Stromal cell of bone marrow (primary cell): ENCODE results near the gene LRIG3.
"Not testable (repeated sequence)": the region's sequence is repeated elsewhere in the genome, so short reads cannot be mapped to it uniquely, and the experiment has no call there.

Source experiments
- DNase-seq: peaks from one replicate; pipeline ENCODE4 v3.0.0-alpha.2; 2012; ENCODE audit warnings: low read depth

The LRIG3 gene

DNA sequence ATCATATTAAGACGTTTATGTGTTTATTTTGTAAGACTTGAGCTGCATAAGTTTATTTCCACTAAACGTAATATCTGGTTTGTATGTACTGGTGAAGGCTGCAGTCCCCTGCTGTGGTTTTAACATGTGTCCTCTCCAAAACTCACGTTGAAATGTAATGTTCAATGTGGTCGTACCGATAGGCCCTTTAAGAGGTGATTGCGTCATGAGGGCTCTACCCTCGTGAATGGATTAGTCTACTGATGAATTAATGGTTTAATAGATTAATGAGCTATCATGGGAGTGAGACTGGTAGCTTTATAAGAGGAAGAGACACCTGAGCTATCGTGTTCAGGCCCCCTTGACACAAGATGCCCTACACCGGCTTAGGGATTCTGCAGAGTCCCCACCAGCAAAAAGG is 14.9 kb downstream of the LRIG3 start:
- DNase-seq: no peak

DNA sequence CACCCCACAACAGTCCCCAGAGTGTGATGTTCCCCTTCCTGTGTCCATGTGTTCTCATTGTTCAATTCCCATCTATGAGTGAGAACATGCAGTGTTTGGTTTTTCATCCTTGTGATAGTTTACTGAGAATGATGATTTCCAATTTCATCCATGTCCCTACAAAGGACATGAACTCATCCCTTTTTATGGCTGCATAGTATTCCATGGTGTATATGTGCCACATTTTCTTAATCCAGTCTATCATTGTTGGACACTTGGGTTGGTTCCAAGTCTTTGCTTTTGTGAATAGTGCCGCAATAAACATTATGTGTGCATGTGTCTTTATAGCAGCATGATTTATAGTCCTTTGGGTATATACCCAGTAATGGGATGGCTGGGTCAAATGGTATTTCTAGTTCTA is 17.6 kb downstream of the LRIG3 start:
- not testable (repeated sequence) for DNase-seq

DNA sequence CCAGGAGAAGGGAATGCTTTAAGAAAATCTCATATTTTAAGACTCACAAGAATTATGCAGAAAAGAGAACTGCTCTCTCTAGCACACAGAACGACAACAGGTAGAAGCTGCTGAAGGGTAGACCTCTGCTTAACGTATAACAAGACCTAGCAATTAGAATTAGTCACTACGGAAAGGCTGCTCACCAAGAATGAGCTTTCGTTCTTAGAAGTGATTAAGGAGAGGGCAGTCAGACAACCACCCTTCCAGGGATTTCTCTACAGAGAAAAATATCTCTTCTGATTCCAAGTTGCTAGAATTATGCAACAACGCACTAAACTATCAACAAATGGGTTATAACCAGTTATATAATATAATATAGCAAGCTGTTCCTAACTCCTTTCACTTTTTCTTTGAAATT is 18.6 kb downstream of the LRIG3 start:
- DNase-seq: no peak

DNA sequence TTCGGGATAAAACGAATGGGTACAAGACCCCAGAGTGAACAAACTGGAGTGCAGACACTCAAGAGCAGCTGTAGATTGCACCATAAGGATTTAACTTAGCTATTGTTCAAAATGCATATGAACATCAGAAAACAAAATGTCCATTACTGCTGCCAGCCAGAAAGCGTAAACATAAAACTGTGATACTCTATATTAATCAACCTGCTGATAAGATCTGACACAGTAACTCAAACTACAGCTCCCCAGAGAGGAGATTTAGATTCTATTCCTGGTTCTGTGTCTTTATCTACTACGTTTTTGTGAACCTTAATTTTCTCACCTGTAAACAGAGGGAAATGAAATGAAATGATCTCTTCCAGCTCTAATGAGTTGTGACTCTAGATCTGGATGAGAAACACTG is 22.3 kb downstream of the LRIG3 start:
- DNase-seq: no peak

DNA sequence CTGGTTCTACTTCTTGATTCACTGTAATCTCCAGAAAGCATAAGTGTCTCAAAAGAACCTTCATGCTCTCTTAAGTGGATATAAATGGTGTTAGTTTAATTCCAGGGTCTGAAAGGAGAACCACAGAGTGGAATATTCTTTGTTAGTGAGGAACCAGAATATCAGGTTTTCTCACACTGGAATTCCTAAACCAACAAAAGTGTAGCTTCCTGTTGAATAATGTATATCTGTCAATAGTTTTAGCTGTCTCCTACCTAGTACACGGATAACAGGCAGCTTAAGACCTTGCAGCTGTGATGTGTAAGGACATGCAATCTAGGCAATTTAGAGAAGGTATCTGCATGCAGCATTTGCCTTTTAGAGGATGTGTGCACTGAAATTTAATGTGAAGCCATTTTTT is 24.0 kb downstream of the LRIG3 start:
- no peak for DNase-seq

DNA sequence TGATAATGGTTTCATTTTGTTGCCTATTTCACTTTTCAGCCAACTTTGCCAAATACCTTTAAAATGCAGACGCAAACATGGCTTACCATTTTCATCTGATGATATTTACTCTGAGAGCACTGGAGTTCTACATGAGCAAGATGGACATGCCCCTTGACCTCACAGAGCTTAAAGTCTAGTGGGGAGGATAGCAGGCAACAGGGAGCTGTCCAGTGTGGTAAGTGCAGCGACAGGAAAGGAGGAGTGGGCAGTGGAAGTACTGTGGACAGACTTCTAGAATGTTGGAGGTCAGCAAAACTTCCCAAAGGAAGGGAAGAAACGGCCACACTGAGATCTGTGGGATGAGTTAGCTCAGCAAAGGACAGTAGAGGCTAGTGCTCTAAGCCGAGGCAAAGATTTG is 25.3 kb downstream of the LRIG3 start:
- DNase-seq: no peak

DNA sequence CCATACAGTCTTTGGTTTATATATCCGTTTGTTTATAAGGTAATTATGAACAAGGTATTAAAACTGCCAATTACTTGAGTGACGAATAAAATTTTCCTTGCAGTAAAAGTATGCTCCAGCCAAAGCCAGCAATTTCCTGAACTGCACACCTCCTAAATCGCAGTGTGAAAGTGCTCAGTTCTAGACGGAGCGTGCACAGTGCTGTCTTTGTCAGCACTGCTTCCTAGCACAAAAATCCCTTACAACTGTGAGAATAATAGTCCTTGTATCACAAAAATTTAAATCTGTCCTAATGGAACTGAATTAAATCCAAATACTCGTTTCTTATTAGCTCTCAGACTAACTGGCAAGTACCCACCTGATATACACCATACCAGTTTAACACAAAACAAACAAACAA is 26.3 kb downstream of the LRIG3 start:
- DNase-seq: no peak

DNA sequence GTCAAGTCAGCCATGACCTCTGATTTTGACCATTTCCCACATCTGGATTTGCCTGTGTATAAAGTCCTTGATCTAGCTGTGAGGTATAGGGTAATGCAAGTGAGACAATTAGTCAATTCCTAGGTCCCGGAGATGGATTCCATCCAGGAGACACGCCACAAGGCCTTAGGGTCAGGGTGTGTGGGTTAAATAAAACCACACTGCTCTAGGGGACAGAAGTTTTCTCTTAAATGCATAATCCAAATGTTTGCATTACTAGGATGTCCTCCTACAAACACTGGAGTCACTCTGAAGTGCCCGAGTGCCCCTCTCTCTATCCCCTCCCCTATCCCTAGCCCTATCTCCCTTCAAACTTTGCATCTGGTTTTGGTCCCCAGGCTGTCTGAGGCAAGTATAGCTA is 26.8 kb downstream of the LRIG3 start:
- DNase-seq: no peak

DNA sequence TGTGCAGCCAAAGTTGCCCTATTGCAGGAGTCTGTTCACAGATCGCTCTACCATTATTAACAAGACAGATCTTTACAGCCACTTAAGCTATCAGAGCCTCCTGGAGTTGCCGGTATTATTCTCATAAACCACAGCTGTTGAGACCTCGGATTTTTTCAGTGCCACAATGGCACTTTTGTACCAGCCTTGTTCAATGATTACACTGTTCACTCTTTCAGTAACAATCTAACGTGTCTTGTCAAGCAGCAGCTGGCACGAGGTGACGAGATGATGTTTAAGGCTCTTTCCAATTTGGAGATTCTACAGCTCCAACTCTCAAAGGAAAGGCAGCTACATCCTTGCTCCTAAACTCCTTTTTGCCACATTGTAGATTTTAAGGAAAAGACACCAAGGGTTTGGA is 30.7 kb downstream of the LRIG3 start:
- no peak for DNase-seq

DNA sequence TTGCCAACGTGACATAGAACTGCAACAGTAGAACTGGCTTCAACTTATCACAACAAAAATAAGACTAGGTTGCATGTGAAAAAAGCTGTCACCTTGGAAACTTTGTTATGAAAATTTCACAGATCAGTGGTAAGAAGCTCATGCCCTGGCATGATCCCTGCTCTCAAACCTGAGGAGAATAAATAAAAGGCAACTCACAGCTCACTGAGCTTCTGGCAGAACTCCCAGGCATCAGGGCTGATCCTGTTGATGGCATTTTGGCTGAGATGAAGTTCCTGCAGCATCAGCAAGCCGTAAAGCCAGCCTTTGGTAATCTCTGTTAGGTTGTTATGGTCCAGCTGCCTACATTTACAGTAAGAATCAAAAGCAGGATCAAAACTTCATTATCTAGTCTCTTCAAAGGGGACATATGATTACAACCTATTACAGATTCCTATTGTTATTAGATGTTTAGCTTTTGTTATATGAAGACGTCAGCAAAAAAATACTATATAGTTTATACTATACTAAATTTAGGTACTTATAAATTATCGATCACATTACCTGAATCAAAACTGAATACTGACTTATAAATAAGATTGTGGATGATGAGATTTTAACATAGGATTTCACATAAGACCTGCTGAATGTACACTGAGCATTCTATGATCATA is 32.0 kb downstream of the LRIG3 start:
- peak; percentile 62 for DNase-seq

DNA sequence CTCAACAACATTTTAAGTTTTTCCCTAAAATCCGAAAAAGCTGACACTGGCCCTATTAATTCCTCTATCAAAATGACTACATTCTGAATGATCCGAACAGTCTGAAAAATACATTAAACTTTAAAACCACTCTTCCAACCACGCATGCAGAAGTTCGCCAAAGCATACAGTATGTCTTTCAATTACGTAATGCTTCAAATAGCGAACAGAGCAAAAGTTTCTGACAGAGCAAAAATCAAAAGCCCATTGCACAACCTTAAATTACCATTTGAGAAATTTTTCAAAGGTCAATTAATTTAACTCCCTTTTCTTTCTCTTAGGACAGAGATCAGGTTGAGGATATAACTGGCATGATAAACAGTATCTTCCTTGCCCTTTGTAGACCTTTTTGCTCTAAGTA is 33.2 kb downstream of the LRIG3 start:
- no peak for DNase-seq

DNA sequence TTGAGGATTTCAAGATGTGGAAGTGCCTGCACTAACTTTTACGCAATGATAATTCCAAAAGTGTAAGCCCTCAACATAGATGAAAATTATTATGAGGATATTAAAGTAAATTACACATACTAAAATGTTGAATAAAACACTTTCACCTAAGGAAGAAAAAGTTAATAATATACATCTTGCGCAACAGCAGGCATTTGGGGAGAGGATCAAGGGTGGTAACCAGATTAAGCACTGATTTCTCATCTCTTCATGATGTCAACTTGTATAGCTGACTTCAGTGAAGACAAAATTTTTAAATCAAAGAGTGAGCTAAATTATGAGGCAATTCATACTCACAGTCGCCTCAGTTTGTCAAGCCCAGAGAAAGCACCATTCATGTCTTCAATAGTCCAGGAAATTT is 33.8 kb downstream of the LRIG3 start:
- DNase-seq: no peak

DNA sequence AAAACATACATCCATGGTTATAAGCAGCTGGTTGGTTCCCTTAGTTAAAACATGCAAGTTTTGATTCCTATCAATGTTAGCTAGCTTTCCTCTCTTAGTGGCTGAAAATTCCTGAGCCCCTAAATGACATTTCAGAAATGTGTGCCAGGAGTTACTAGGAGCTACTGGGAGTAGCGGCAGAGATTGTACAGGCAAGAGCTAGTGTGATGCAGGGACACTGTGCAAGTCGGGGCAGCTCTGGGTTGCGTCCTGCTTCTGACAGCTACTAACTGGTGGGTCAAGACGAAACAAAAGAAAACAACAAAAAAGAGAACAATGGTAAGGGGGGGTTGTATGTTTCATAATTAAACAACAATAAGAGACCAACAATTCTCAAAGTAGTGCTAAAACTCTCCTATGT is 35.4 kb downstream of the LRIG3 start:
- no peak for DNase-seq

DNA sequence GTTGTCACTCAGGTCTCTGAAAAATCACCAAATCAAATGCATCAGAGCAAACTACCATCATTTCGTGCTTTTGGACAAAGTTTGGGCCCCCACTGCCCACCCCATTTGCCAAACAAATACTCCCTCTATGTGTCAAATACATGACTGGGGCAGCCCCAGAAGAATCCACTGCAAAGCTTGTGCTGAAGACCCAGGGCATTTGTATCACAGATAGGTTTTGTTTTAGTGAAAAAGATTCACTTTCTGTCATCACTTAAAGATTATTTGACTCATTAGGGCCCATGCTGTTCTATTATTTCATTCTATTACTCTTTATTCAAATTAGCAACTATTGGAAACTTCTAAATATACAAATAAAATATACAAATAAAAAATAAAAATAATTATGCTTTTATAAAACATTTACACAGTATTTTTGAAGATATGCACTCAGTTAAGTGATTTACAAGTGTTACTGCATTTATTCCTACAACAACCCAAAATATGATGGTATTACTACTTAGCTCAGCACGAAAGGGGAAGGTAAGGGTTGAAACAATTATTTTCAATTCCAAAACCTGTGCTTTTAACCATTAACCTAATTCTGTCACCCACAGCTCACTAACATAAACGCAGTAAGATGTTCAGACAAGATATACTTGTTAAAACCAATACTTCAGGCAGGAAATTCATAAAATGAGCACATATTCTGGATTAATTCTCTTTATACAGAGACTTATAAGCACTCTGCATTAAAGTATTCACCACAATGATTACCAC is 36.5 kb downstream of the LRIG3 start:
- DNase-seq: no peak

DNA sequence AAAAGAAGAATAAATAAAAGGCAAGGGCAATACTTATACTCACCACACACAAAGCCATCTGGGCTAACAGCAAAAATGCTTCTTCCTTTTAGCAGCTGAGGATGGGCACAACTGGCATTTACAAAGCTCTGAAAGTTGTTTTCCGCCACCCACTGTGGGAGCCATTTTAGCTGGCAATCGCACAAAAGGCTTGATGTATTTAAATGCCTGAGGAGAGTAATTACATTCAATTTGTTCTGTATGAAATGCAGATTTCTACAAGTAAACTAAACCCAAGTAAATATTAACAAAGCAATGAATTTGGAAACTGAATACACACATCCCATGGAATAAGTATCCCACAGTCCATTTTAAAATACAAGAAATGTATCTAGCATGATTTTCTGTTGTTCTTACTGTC is 37.5 kb downstream of the LRIG3 start:
- no peak for DNase-seq

DNA sequence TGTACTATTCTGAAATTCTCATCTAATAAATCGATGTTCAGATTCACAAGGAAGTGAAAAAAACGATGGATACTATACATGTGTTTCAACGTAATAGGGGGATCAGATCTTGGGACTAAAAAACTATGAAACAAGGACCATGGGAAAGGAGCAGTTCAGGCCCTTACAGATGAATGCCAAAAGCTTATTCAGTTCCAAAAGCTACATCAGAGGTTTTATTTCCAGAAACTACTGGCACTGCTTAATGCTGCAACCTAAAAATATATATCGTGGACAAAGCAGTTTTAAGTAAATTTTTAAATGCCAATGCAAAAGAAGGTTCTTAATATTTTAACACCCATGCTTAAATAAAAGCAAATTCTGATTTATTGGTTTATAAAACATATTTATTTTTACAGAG is 38.5 kb downstream of the LRIG3 start:
- no peak for DNase-seq

DNA sequence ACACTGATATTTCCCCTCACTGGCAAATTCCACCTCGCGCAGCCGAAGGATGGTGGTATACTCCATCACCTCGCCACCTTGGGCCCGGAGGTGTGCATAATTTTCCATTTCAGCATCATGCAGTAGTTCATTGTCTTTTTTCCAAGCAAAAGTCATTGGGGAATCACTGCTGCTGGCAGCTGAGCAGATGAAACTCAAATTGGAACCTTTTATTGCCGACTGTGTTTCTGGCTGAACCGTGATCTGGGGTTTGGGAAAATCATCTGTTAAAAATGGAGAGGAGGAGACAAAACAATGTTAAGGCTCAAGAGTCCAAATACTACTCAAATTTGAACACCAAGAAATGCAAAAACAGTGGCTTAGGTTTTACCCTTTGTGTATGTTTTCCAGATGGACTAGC is 39.7 kb downstream of the LRIG3 start:
- DNase-seq: no peak

DNA sequence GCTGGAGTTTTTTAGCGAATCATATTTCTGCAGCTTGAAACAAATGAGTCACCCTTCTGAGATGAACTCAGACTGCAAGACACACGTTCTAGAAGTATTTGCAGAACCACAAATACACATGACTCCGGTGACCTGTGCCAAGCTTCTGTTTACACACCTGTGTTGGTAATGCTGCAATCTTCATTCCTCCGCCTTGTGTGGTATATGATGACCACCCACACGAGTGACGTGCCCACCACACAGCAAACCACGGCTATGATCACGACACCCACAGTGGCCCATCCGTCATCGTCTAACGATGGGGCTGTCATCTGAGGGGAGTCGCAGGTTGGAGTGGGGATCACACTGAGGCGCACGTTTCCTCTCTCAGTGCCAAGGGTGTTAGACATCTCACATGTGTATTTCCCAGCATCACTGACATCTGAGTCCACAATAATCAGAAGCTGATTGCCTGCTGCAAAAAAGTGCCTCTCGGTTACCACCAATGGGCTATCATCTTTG is 43.0 kb downstream of the LRIG3 start:
- DNase-seq: peak; percentile 55

DNA sequence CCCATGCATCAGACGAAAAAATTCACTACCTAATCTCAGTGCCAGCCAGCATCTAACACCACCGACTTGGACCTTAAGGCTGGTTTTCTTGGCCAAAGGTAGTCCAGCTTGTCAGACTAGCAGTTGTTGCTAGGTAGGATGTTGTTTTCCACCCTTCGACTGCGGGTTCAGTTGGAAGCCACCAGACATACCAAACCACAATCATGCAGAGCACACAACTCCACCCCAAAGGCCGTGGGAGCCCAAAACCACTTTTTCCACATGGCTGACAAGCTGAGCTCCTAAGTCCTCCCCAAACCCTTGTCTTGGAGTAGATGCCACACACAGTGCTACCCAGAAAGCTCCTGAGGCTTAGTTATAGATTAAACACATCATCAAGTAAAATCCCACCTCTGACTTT is 46.8 kb downstream of the LRIG3 start:
- DNase-seq: no peak

DNA sequence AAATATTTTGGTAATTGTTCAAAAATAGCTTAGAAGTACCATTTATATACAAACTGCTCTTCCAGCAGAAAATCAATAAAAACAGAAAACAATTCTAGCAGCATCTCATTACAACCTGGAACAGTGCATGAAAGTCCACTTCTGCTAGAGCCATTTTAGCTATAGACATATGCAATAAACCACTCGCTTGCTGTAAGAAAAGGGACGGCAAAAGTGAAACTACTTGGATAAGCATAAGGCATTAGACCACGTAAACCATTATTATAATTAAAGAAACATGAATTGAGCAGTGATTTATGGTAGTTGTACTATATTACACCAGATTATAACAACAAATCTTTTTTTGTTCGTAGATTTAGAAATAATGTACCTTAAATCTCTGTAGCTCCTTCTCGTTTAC is 48.7 kb downstream of the LRIG3 start:
- DNase-seq: no peak

DNA sequence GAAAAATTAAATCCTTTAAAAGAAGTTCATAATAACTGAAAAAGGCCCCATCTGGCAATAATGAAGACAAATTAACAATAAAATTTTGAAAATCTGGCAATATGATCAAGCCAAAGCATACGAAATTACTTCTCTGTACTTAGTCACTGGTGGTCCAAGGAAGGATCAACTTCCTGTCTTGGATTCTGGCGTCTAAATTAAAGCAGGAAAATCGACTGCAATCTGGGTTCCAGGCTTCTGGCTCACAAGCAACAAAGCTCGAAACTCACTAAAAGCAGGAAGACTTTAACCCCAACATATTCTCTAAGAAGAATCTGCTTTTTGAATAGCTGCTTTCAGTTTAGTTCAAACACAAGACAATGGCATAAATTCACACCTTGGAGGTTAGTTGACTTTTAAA is 49.7 kb downstream of the LRIG3 start:
- no peak for DNase-seq

DNA sequence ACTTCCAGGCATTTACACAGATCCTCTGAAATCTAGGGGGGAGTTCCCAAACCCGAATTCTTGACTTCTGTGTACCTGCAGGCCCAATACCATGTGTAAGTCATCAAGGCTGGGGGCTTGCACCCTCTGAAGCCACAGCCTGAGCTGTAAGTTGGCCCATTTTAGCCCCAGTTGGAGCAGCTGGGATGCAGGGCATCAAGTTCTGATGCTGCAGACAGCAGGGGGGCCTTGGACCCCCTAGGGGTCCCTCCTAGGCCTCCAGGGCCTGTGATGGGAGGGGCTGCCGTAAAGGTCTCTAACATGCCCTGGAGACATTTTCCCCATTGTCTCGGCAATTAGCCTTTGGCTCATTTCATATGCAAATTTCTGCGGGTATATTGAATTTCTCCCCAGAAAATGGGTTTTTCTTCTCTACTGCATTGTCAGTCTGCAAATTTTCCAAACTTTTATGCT is 59.5 kb downstream of the LRIG3 start:
- no peak for DNase-seq

DNA sequence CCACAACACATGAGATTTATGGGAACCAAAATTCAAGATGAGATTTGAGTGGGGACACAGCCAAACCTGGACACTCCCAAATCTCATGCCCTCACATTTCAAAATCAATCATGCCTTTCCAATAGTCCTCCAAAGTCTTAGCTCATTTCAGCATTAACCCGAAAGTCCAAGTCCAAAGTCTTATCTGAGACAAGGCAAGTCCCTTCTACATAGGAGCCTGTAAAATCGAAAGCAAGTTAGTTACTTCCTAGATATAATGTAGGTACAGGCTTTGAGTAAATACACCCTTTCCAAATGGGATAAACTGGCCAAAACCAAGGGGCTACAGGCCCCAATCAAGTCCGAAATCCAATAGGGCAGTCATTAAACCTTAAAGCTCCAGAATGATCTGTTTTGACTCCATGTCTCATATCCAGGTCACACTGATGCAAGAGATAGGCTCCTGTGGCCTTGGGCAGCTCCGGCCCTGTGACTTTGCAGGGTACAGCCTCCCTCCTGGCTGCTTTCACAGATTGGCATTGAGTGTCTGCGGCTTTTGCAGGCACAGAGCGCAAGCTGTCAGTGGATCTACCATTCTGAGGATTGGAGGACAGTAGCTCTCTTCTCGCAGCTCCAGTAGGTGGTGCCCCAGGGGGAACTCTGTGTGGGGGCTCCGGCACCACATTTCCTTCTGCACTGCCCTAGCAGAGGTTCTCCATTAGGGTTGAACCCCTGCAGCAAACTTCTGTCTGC is 60.1 kb downstream of the LRIG3 start:
- DNase-seq: no peak
